Keratinocyte (primary cell): Measurements from ENCODE around the gene CMTM8.

ENCODE experiments used
- CTCF ChIP-seq, 3 experiments: IDR thresholded peaks in 1 of 3; conservative IDR thresholded peaks in 1 of 3; optimal IDR thresholded peaks in 1 of 3; 2 replicates in 2 of 3; 3 replicates in 1 of 3; pipeline versions ENCODE3 to v1.5.1; 2011; ENCODE audit warnings: low read length in 3 of 3, mild to moderate bottlenecking in 3 of 3, moderate library complexity in 2 of 3, control low read depth in 1 of 3, inconsistent platforms in 1 of 3; ENCODE audit not compliant: insufficient read depth in 2 of 3; ENCODE audit errors: extremely low read depth in 1 of 3
- EZH2 ChIP-seq: IDR thresholded peaks from one replicate; pipeline ENCODE4 v1.6.1; 2012; ENCODE audit warnings: inconsistent platforms, mild to moderate bottlenecking, low read length, moderate library complexity

- TF ChIP-seq CTCF (optimal IDR thresholded peaks at IDR 0.05 in 1 of 3, IDR thresholded peaks at IDR 0.05 in 1 of 3, conservative IDR thresholded peaks at IDR 0.05 in 1 of 3; ENCODE audit: extremely low read depth in 1 of 3, insufficient read depth in 2 of 3, low read length in 3 of 3) (no peak), EZH2 (no peak)
These were observed 173.0 kb downstream of the CMTM8 start for GRCh38 chr3:32411442-32411841.
